GM10248 (cell line): ENCODE data around the gene TLE4.
"Not testable (repeated sequence)": the region's sequence is repeated elsewhere in the genome, so short reads cannot be mapped to it uniquely, and the experiment has no call there.

ENCODE experiments used
- CTCF ChIA-PET: fragments of 300-600 bp; sonication (Branson Sonifier 250); formaldehyde crosslinking; extraction: SDS; loops from one replicate; lab custom pipeline; 2021; ENCODE audit warnings: antibody characterized with exemption; lab: Yijun Ruan, JAX
- POLR2A ChIA-PET: fragments of 350-650 bp; sonication (Branson Sonifier 250); formaldehyde crosslinking; extraction: SDS; loops from one replicate; lab custom pipeline; 2020; ENCODE audit warnings: antibody characterized with exemption; lab: Yijun Ruan, JAX
- DNase-seq: peaks from one replicate; pipeline ENCODE4 v3.0.0; 2012; ENCODE audit errors: extremely low spot score
- CTCF ChIP-seq: IDR thresholded peaks from 2 replicates; pipeline ENCODE4 v1.5.1; 2012; ENCODE audit warnings: mild to moderate bottlenecking, low read depth; ENCODE audit errors: extremely low read depth, missing control alignments, control extremely low read depth

Gene TLE4

GRCh38 chr9:79542735-79543620 lies 28.8 kb upstream of the TLE4 start:
- DNase-seq = no peak
- no peak for TF ChIP-seq CTCF
- ChIA-PET POLR2A (no interaction called here), CTCF (interaction anchor here (1.3 to 2.1 kb wide), 3 partner anchors 9 to 17 kb away, joined by 4 to 8 read pairs (median 5); no protein-coding TSS in a partner anchor)

GRCh38 chr9:79544375-79544774 lies 27.4 kb upstream of the TLE4 start:
- CTCF ChIA-PET = interaction anchor here (1.3 to 2.1 kb wide), 3 partner anchors 10 to 18 kb away, joined by 4 to 8 read pairs (median 5); no protein-coding TSS in a partner anchor
- DNase-seq, POLR2A ChIA-PET: not testable (repeated sequence)

- CTCF ChIA-PET = interaction anchor here (0.8 to 1.8 kb wide), 3 partner anchors 10 to 16 kb away, joined by 3 to 7 read pairs (median 3); no protein-coding TSS in a partner anchor
- POLR2A ChIA-PET = no interaction called here
- DNase-seq = no peak
- no peak for TF ChIP-seq CTCF
These were observed 20.2 kb upstream of the TLE4 start for GRCh38 chr9:79551586-79551985.

GRCh38 chr9:79551994-79552393 lies 19.8 kb upstream of the TLE4 start:
- no peak for DNase-seq
- CTCF ChIA-PET = interaction anchor here (0.8 to 1.8 kb wide), 3 partner anchors 11 to 16 kb away, joined by 3 to 7 read pairs (median 3); no protein-coding TSS in a partner anchor
- no peak for TF ChIP-seq CTCF
- POLR2A ChIA-PET = no interaction called here

GRCh38 chr9:79555474-79556089 lies 16.2 kb upstream of the TLE4 start:
- DNase-seq = no peak
- ChIA-PET CTCF (interaction anchor here (1.5 kb wide), 1 partner anchor 12 kb away, joined by 4 read pairs; no protein-coding TSS in a partner anchor), POLR2A (no interaction called here)
- no peak for TF ChIP-seq CTCF

- no peak for TF ChIP-seq CTCF
- POLR2A ChIA-PET = no interaction called here
- CTCF ChIA-PET = interaction anchor here (3.2 kb wide), 1 partner anchor 8 kb away, joined by 13 read pairs; no protein-coding TSS in a partner anchor
- DNase-seq = no peak
These were observed 12.1 kb upstream of the TLE4 start for GRCh38 chr9:79559495-79560181.
